WTC11 (cell line): Measurements from ENCODE around the gene IGF2BP1. TPM values are rescaled to one million over a fixed set of nuclear protein-coding genes. Genes with fewer than 3 reads are reported as not detected.

Experiments used
- ATAC-seq: fragments of 200-7000 bp; cut with Tn5 transposase; 2 replicates; pipeline ENCODE4 v1.10.0; 2021; ENCODE audit warnings: mild to moderate bottlenecking, moderate library complexity
- CTCF ChIA-PET: fragments of 300-600 bp; sonication (Branson Sonifier 250); formaldehyde crosslinking; loops from one replicate; lab custom pipeline; 2021; ENCODE audit warnings: antibody characterized with exemption; lab: Charles Lee
- POLR2A ChIA-PET: fragments of 350-600 bp; sonication (Branson Sonifier 250); formaldehyde crosslinking; loops from one replicate; lab custom pipeline; 2021; ENCODE audit warnings: antibody characterized with exemption; lab: Charles Lee
- DNase-seq: peaks from one replicate; pipeline ENCODE4 v3.0.0; 2021; ENCODE audit warnings: low spot score
- H3K27ac Mint-ChIP-seq: 2 replicates; pipeline ENCODE4 v1.8.0; 2021; ENCODE audit warnings: mixed read lengths
- H3K27me3 Mint-ChIP-seq: 2 replicates; pipeline ENCODE4 v1.8.0; 2021; ENCODE audit warnings: low read depth, mild to moderate bottlenecking, moderate library complexity, mixed read lengths
- H3K36me3 Mint-ChIP-seq: 2 replicates; pipeline ENCODE4 v1.8.0; 2021; ENCODE audit warnings: mixed read lengths
- H3K4me1 Mint-ChIP-seq: 2 replicates; pipeline ENCODE4 v1.8.0; 2022; ENCODE audit warnings: mixed read lengths
- H3K4me3 Mint-ChIP-seq: 2 replicates; pipeline ENCODE4 v1.8.0; 2021; ENCODE audit warnings: mild to moderate bottlenecking, moderate library complexity, mixed read lengths
- H3K9me3 Mint-ChIP-seq: 2 replicates; pipeline ENCODE4 v1.8.0; 2021; ENCODE audit warnings: mixed read lengths
- ERG ChIP-seq: fragments of 250-450 bp; sonication (Bioruptor Pico); IDR thresholded peaks from 2 replicates; pipeline ENCODE4 v1.8.0; 2021; ENCODE audit warnings: mild to moderate bottlenecking
- ESRRA ChIP-seq: sonication (generic); formaldehyde crosslinking; IDR thresholded peaks from 2 replicates; pipeline ENCODE4 v1.8.1; 2022; ENCODE audit warnings: mild to moderate bottlenecking, missing genetic modification reagents, borderline replicate concordance
- FOXK1 ChIP-seq: sonication (generic); formaldehyde crosslinking; IDR thresholded peaks from 2 replicates; pipeline ENCODE4 v1.8.0; 2022; ENCODE audit warnings: mild to moderate bottlenecking, moderate library complexity, missing genetic modification reagents
- IRF2 ChIP-seq: sonication (generic); formaldehyde crosslinking; IDR thresholded peaks from 2 replicates; pipeline ENCODE4 v1.8.0; 2022; ENCODE audit warnings: low read depth, missing genetic modification reagents, borderline replicate concordance
- JAZF1 ChIP-seq: fragments of 250-450 bp; sonication (Bioruptor Pico); IDR thresholded peaks from 2 replicates; pipeline ENCODE4 v1.9.0; 2021; ENCODE audit warnings: moderate library complexity, mild to moderate bottlenecking, inconsistent platforms
- MYBL2 ChIP-seq: sonication (generic); formaldehyde crosslinking; IDR thresholded peaks from 2 replicates; pipeline ENCODE4 v1.8.1; 2023; ENCODE audit warnings: mild to moderate bottlenecking, moderate library complexity, missing genetic modification reagents
- NR1H2 ChIP-seq: sonication (generic); formaldehyde crosslinking; IDR thresholded peaks from 2 replicates; pipeline ENCODE4 v1.9.0; 2021; ENCODE audit warnings: mild to moderate bottlenecking, moderate library complexity, missing genetic modification reagents
- OVOL2 ChIP-seq: fragments of 250-450 bp; sonication (Bioruptor Pico); IDR thresholded peaks from 2 replicates; pipeline ENCODE4 v1.9.0; 2021; ENCODE audit warnings: mild to moderate bottlenecking, borderline replicate concordance
- PRDM15 ChIP-seq: sonication (generic); formaldehyde crosslinking; IDR thresholded peaks from 2 replicates; pipeline ENCODE4 v1.8.0; 2022; ENCODE audit warnings: missing genetic modification reagents
- RELA ChIP-seq: sonication (generic); formaldehyde crosslinking; IDR thresholded peaks from 2 replicates; pipeline ENCODE4 v1.8.1; 2022; ENCODE audit warnings: missing genetic modification reagents, mild to moderate bottlenecking, borderline replicate concordance
- SP1 ChIP-seq: sonication (generic); formaldehyde crosslinking; conservative IDR thresholded peaks from 2 replicates; pipeline ENCODE4 v1.8.1; 2022; ENCODE audit warnings: missing genetic modification reagents
- STAT6 ChIP-seq: sonication (generic); formaldehyde crosslinking; conservative IDR thresholded peaks from 2 replicates; pipeline ENCODE4 v1.8.1; 2023; ENCODE audit warnings: mild to moderate bottlenecking, low read depth, missing genetic modification reagents, moderate library complexity
- ZBTB43 ChIP-seq: sonication (generic); formaldehyde crosslinking; IDR thresholded peaks from 2 replicates; pipeline ENCODE4 v1.8.1; 2023; ENCODE audit warnings: mild to moderate bottlenecking, missing genetic modification reagents
- ZNF263 ChIP-seq: sonication (generic); formaldehyde crosslinking; IDR thresholded peaks from 2 replicates; pipeline ENCODE4 v1.8.1; 2022; ENCODE audit warnings: low read depth, mild to moderate bottlenecking, moderate library complexity, missing genetic modification reagents
- ZNF416 ChIP-seq: fragments of 250-450 bp; sonication (Bioruptor Pico); IDR thresholded peaks from 2 replicates; pipeline ENCODE4 v1.9.0; 2021; ENCODE audit warnings: mild to moderate bottlenecking, inconsistent platforms
- total RNA-seq: library from RNA; stranded (reverse); gene quantifications from 3 replicates; pipeline ENCODE4 v1.2.3, GENCODE V29; 2021
- TF ChIP-seq, protein P1 (sequence below): sonication (generic); formaldehyde crosslinking; conservative IDR thresholded peaks from 2 replicates; pipeline ENCODE4 v1.8.1; 2022; ENCODE audit warnings: mild to moderate bottlenecking, missing genetic modification reagents
- TF ChIP-seq, protein P2 (sequence below): fragments of 200-600 bp; IDR thresholded peaks from 2 replicates; pipeline ENCODE4 v1.8.0; 2022; ENCODE audit warnings: antibody characterized with exemption
- TF ChIP-seq, protein P3 (sequence below): sonication (generic); formaldehyde crosslinking; IDR thresholded peaks from 2 replicates; pipeline ENCODE4 v1.8.1; 2022; ENCODE audit warnings: low read depth, mild to moderate bottlenecking, moderate library complexity, missing genetic modification reagents, borderline replicate concordance
- TF ChIP-seq, protein P4 (sequence below): sonication (generic); formaldehyde crosslinking; IDR thresholded peaks from 2 replicates; pipeline ENCODE4 v1.8.0; 2022; ENCODE audit warnings: mild to moderate bottlenecking, missing genetic modification reagents

The IGF2BP1 gene
- total RNA-seq, 1 experiment from 2014 or later, result 392 TPM

DNA sequence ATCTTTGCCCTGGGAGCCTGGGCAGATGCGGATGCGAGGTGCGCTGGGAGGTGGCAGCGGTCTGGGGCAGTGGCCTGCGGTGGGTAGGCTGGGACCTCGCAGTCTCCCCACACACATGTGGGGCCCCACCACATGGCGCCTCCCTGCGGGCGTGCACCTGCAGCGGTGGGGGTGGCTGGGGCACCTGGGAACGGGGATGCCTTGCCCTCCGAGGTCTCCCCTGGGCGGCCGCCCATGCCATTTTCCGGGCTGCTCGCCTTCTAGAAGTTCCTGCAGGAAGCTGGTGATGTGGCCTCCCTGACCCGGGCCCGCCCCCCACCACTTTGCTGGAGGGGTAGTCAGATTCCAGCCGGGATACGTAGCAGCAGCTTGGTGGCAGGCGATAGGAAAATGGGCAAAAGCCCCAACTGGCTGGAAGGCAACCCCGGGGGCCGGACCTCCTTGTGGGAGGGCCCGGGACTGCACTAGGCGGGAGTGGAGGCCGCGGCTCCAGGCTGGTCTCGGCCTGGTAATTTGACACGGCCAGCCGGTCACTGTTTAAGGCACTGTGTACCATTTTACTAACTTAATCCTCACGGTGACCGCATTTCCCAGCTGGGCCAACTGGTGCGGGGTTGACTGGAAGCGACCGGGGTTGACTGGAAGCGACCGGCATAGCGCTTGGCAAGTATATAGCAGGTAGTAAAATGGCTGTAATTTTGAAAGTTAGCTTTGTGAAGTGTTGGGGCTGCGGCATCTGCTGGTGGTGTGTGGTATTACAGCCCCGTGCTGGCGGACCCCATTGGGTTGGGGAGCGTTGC is 38.5 kb downstream of the IGF2BP1 start:
- H3K4me3 Mint-ChIP-seq, result peak overlapping the region; percentile 9
- ChIA-PET POLR2A (interaction anchor here (1.0 to 2.1 kb wide), 7 partner anchors 14 to 91 kb away, joined by 3 to 20 read pairs (median 6); partner anchors contain the start of genes IGF2BP1 and SNF8), CTCF (interaction anchor here (0.6 to 8.1 kb wide), 46 partner anchors 8 to 461 kb away, joined by 3 to 182 read pairs (median 5); partner anchors contain the start of genes ATP5MC1, IGF2BP1, SNF8 and UBE2Z)
- peaks cover 29% of the 10 kb centered on the region for H3K4me1 Mint-ChIP-seq
- H3K9me3 Mint-ChIP-seq, result no peaks in the 10 kb centered on the region
- ATAC-seq, result peak; percentile 86
- H3K36me3 Mint-ChIP-seq, result peaks cover 46% of the 10 kb centered on the region
- H3K27me3 Mint-ChIP-seq, result no peaks in the 10 kb centered on the region
- DNase-seq, result peak; percentile 88
- peak overlapping the region; percentile 98 for H3K27ac Mint-ChIP-seq
- TF ChIP-seq, protein P1, sequence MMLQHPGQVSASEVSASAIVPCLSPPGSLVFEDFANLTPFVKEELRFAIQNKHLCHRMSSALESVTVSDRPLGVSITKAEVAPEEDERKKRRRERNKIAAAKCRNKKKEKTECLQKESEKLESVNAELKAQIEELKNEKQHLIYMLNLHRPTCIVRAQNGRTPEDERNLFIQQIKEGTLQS (CRISPR knock-in tag), result no peak
- TF ChIP-seq ERG (CRISPR knock-in tag) (no peak), IRF2 (CRISPR knock-in tag) (no peak), OVOL2 (no peak), ZNF416 (CRISPR knock-in tag) (no peak), ZBTB43 (CRISPR knock-in tag) (no peak), FOXK1 (CRISPR knock-in tag) (no peak), NR1H2 (CRISPR knock-in tag) (no peak), ESRRA (CRISPR knock-in tag) (no peak), PRDM15 (peak; percentile 60), JAZF1 (CRISPR knock-in tag) (no peak), ZNF263 (CRISPR knock-in tag) (no peak), SP1 (0 out of 2 replicates have a peak, but pooled peaks have one; percentile 33), MYBL2 (no peak), STAT6 (CRISPR knock-in tag) (0 out of 2 replicates have a peak, but pooled peaks have one; percentile 58), RELA (no peak)
- TF ChIP-seq, protein P2, sequence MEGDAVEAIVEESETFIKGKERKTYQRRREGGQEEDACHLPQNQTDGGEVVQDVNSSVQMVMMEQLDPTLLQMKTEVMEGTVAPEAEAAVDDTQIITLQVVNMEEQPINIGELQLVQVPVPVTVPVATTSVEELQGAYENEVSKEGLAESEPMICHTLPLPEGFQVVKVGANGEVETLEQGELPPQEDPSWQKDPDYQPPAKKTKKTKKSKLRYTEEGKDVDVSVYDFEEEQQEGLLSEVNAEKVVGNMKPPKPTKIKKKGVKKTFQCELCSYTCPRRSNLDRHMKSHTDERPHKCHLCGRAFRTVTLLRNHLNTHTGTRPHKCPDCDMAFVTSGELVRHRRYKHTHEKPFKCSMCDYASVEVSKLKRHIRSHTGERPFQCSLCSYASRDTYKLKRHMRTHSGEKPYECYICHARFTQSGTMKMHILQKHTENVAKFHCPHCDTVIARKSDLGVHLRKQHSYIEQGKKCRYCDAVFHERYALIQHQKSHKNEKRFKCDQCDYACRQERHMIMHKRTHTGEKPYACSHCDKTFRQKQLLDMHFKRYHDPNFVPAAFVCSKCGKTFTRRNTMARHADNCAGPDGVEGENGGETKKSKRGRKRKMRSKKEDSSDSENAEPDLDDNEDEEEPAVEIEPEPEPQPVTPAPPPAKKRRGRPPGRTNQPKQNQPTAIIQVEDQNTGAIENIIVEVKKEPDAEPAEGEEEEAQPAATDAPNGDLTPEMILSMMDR, result peak; percentile 99
- TF ChIP-seq, protein P3, sequence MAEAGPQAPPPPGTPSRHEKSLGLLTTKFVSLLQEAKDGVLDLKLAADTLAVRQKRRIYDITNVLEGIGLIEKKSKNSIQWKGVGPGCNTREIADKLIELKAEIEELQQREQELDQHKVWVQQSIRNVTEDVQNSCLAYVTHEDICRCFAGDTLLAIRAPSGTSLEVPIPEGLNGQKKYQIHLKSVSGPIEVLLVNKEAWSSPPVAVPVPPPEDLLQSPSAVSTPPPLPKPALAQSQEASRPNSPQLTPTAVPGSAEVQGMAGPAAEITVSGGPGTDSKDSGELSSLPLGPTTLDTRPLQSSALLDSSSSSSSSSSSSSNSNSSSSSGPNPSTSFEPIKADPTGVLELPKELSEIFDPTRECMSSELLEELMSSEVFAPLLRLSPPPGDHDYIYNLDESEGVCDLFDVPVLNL, result no peak
- TF ChIP-seq, protein P4, sequence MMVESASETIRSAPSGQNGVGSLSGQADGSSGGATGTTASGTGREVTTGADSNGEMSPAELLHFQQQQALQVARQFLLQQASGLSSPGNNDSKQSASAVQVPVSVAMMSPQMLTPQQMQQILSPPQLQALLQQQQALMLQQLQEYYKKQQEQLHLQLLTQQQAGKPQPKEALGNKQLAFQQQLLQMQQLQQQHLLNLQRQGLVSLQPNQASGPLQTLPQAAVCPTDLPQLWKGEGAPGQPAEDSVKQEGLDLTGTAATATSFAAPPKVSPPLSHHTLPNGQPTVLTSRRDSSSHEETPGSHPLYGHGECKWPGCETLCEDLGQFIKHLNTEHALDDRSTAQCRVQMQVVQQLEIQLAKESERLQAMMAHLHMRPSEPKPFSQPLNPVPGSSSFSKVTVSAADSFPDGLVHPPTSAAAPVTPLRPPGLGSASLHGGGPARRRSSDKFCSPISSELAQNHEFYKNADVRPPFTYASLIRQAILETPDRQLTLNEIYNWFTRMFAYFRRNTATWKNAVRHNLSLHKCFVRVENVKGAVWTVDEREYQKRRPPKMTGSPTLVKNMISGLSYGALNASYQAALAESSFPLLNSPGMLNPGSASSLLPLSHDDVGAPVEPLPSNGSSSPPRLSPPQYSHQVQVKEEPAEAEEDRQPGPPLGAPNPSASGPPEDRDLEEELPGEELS (CRISPR knock-in tag), result no peak
